Ramos (cell line): ENCODE results near the gene DNAJC4.

ENCODE experiments used
- in situ Hi-C: fragments of 300-500 bp; cut with MboI; formaldehyde crosslinking; loops from one replicate; pipeline ENCODE4 v1.14.3; 2022; ENCODE audit warnings: low sequenced_read_pairs; ENCODE audit not compliant: unreplicated experiment

DNAJC4 gene

GRCh38 chr11:64207256-64208085 is 22.9 kb upstream of the DNAJC4 start:
- in situ Hi-C loops = no loop called here

- in situ Hi-C loops = no loop called here
These were observed 22.1 kb upstream of the DNAJC4 start for GRCh38 chr11:64208086-64208795.

- in situ Hi-C loops = no loop called here
These were observed 21.4 kb upstream of the DNAJC4 start for GRCh38 chr11:64208796-64209562.

- in situ Hi-C loops = no loop called here
These were observed 20.8 kb upstream of the DNAJC4 start for GRCh38 chr11:64209563-64209843.

- in situ Hi-C loops = no loop called here
These were observed 19.9 kb upstream of the DNAJC4 start for GRCh38 chr11:64210301-64211020.

- in situ Hi-C loops = no loop called here
These were observed 19.0 kb upstream of the DNAJC4 start for GRCh38 chr11:64211181-64211872.

- in situ Hi-C loops = no loop called here
These were observed 13.5 kb upstream of the DNAJC4 start for GRCh38 chr11:64216879-64217278.

- in situ Hi-C loops = no loop called here
These were observed 11.6 kb upstream of the DNAJC4 start for GRCh38 chr11:64218628-64219353.

- in situ Hi-C loops = no loop called here
These were observed 11.0 kb upstream of the DNAJC4 start for GRCh38 chr11:64219354-64219684.

- in situ Hi-C loops = no loop called here
These were observed 10.6 kb upstream of the DNAJC4 start for GRCh38 chr11:64219755-64220154.

GRCh38 chr11:64220271-64220670 is 10.1 kb upstream of the DNAJC4 start:
- in situ Hi-C loops = no loop called here

GRCh38 chr11:64220798-64221197 is 9.6 kb upstream of the DNAJC4 start:
- in situ Hi-C loops = no loop called here

GRCh38 chr11:64222651-64223000 is 7.7 kb upstream of the DNAJC4 start:
- in situ Hi-C loops = no loop called here

GRCh38 chr11:64223001-64223651 is 7.2 kb upstream of the DNAJC4 start:
- in situ Hi-C loops = no loop called here

GRCh38 chr11:64224151-64224890 is 6.0 kb upstream of the DNAJC4 start:
- in situ Hi-C loops = no loop called here

GRCh38 chr11:64224891-64225607 is 5.3 kb upstream of the DNAJC4 start:
- in situ Hi-C loops = loop anchor here (25.0 kb wide), 3 partner anchors 912 to 1613 kb away; partner anchors contain the start of genes B3GAT3, EML3, MTA2 and ROM1
